Measurements from ENCODE around the gene LYRM1. TPM values are rescaled to one million over a fixed set of nuclear protein-coding genes. Genes with fewer than 3 reads are reported as not detected.
A peak's percentile ranks its signal among the peaks of the same experiment; 100 is the strongest.

Gene LYRM1
- total RNA-seq, 4 donors from 2014 or later: 17.4 to 37.3 (median 30.0) TPM

DNA sequence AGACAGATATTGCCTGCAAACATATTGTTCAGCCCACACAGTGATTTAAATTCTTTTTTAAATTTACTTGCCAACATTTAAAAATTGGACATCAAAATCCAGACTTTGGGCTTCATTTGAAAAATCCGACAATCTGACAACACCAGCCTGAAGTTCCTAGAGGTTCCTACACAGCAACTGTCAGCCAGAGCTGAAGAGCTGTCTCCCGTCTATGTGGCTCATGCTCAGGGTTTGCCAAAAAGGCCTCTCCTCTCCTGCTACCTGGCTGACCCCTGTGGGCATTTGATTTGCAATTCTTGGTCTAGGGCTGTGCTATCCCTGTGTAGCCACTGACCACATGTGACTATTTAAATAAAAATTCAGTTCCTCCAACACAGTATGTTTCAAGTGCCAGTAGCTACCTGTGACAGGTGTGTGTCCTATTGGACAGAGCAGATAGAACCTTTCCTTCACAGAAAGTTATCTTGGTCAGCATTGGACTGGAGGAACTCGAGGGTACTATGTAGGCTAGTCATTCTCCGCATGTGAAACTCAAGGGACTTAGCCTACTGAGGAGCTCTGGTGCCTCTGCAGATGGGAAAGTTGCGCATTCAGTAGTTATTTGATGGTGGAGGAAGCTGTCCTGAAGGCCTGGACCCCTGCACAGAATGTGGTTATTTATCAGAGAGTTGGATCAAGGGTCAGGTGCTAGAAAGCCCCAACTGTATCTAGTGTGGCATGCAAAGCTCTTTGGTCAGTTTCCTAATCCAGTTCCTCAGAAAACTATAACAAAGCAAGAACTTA lies 2.7 kb downstream of the LYRM1 start:
- peaks cover 80% of the 10 kb centered on the region for H3K4me1 ChIP-seq
- H3K9me3 ChIP-seq: no peaks in the 10 kb centered on the region
- no peak overlapping the region for H3K4me3 ChIP-seq
- H3K27me3 ChIP-seq: no peaks in the 10 kb centered on the region
- no peak for DNase-seq (ENCODE audit: low spot score in 2 of 2)
- no peaks in the 10 kb centered on the region for H3K36me3 ChIP-seq
- 88% methylated on average over 5 of the region's 5 CpGs for WGBS
- TF ChIP-seq, protein P1, sequence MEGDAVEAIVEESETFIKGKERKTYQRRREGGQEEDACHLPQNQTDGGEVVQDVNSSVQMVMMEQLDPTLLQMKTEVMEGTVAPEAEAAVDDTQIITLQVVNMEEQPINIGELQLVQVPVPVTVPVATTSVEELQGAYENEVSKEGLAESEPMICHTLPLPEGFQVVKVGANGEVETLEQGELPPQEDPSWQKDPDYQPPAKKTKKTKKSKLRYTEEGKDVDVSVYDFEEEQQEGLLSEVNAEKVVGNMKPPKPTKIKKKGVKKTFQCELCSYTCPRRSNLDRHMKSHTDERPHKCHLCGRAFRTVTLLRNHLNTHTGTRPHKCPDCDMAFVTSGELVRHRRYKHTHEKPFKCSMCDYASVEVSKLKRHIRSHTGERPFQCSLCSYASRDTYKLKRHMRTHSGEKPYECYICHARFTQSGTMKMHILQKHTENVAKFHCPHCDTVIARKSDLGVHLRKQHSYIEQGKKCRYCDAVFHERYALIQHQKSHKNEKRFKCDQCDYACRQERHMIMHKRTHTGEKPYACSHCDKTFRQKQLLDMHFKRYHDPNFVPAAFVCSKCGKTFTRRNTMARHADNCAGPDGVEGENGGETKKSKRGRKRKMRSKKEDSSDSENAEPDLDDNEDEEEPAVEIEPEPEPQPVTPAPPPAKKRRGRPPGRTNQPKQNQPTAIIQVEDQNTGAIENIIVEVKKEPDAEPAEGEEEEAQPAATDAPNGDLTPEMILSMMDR (IDR thresholded peaks at IDR 0.05): no peak
- TF ChIP-seq POLR2A (IDR thresholded peaks at IDR 0.05) (no peak), POLR2AphosphoS5 (IDR thresholded peaks at IDR 0.05) (no peak), EP300 (IDR thresholded peaks at IDR 0.05) (no peak)
- H3K27ac ChIP-seq: peak overlapping the region; percentile 87

DNA sequence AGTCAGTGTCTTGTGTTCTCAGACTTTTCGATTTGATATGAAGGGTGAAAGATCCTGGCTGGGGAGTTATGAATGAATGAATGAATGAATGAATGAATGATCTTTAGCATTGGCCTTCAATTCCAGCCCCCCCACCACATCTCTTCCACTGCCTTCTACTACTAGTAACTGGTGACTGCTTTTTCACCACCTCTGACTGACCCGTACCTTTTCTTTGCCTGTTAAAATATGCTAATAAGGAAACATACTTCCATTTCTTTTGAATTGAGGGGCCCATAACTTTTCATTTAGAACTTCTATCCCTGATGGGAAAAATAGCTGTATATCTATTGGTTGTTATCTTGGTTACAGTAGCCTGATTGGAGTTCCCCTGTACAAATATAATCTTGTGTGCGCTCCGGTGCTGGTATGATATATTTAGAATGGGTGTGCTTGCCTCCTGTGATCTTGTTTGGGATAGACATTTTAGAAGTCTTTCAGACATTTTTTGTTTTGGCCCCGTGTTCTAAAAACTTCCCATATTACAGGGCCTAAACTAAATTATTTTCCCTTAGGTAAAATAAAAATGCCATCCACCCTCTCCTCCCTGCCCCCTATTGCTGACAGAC lies 3.4 kb downstream of the LYRM1 start:
- H3K27ac ChIP-seq: peak overlapping the region; percentile 87
- H3K27me3 ChIP-seq: no peaks in the 10 kb centered on the region
- H3K4me1 ChIP-seq: peaks cover 73% of the 10 kb centered on the region
- H3K9me3 ChIP-seq: no peaks in the 10 kb centered on the region
- DNase-seq (ENCODE audit: low spot score in 2 of 2): no peak
- H3K4me3 ChIP-seq: no peak overlapping the region
- TF ChIP-seq POLR2A (IDR thresholded peaks at IDR 0.05) (no peak), EP300 (IDR thresholded peaks at IDR 0.05) (no peak), POLR2AphosphoS5 (IDR thresholded peaks at IDR 0.05) (no peak)
- TF ChIP-seq, protein P1 (IDR thresholded peaks at IDR 0.05): no peak
- 41% methylated on average over 5 of the region's 5 CpGs for WGBS
- no peaks in the 10 kb centered on the region for H3K36me3 ChIP-seq

DNA sequence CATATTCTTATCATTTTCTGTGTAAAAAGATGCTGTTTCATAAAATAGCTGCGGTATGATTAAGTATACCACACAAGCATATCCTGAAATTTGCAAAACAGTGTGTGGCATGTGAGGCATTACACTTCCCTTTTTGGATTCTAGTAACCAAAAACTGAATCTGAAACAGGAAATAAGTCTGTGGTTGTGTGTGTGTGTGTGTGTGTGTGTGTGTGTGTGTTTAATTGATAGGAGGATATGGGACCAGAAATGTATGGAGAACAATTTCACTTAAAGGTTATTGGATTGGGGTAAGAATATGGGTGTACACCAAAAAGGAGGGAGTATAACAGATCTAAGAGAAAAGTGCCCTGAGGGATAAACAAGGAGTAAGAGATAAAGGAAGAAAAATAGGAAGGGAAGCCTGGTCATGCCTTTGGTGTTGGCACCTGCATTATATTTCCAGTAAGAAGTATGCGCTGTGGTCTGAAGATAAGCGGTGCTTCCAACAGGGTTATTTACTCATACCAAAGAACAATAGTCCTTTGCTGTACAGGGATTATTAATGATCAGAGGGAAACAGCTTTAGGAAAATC lies 4.0 kb downstream of the LYRM1 start:
- TF ChIP-seq POLR2AphosphoS5 (IDR thresholded peaks at IDR 0.05) (no peak), EP300 (IDR thresholded peaks at IDR 0.05) (no peak), POLR2A (IDR thresholded peaks at IDR 0.05) (no peak)
- TF ChIP-seq, protein P1 (IDR thresholded peaks at IDR 0.05): no peak
- H3K27me3 ChIP-seq: no peaks in the 10 kb centered on the region
- H3K4me3 ChIP-seq: no peak overlapping the region
- H3K9me3 ChIP-seq: no peaks in the 10 kb centered on the region
- no peak for DNase-seq (ENCODE audit: low spot score in 2 of 2)
- peaks cover 67% of the 10 kb centered on the region for H3K4me1 ChIP-seq
- peak overlapping the region; percentile 87 for H3K27ac ChIP-seq
- 23% methylated on average over 3 of the region's 3 CpGs for WGBS
- no peaks in the 10 kb centered on the region for H3K36me3 ChIP-seq

DNA sequence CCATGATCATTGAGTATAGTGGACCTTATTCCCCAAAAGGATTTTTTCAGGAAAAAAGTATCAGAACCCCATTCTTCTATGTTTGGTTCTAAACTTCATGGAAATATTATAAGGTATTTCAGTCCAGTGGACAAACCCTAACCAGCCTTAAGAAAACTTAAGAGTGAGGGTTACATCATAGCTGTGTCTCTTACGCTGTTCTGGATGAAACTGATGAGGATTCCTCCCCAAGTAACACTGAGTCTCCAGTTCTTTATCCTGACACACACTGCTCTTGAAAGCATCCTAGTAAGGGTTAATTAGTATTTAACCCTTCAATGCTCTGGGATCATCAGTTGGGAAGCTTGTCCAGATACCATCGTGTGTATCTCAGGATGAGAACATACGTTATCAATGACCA lies 5.0 kb downstream of the LYRM1 start:
- Histone ChIP-seq H3K36me3 (no peaks in the 10 kb centered on the region), H3K4me1 (peaks cover 71% of the 10 kb centered on the region), H3K27me3 (no peaks in the 10 kb centered on the region), H3K27ac (peak overlapping the region; percentile 87), H3K4me3 (no peak overlapping the region), H3K9me3 (no peaks in the 10 kb centered on the region)
- TF ChIP-seq, protein P1 (IDR thresholded peaks at IDR 0.05): no peak
- TF ChIP-seq EP300 (IDR thresholded peaks at IDR 0.05) (no peak), POLR2A (IDR thresholded peaks at IDR 0.05) (no peak), POLR2AphosphoS5 (IDR thresholded peaks at IDR 0.05) (no peak)
- no peak for DNase-seq (ENCODE audit: low spot score in 2 of 2)
- WGBS: 42% methylated on average over 3 of the region's 3 CpGs

All from suprapubic skin (tissue), 4 donors.